Neural cell (in vitro differentiated cells): Measurements from ENCODE around the gene POLA2. TPM values are rescaled to one million over a fixed set of nuclear protein-coding genes. Genes with fewer than 3 reads are reported as not detected.

Experiments
- H2AFZ ChIP-seq: fragments of 200-600, 300-800 bp; sonication (generic), shearing (Covaris generic); 2 replicates; pipeline ENCODE4 v1.6.0; 2014; ENCODE audit warnings: low read depth, mild to moderate bottlenecking, antibody characterized with exemption, low read length, moderate library complexity
- H3F3A ChIP-seq: fragments of 200-600 bp; shearing (Covaris generic); 2 replicates; pipeline ENCODE4 v1.6.1; 2016; ENCODE audit warnings: mild to moderate bottlenecking, moderate library complexity, mixed read lengths, antibody characterized with exemption, low read length; ENCODE audit not compliant: insufficient read depth, poor library complexity, severe bottlenecking
- H3K27ac ChIP-seq: fragments of 200-600, 300-800 bp; sonication (generic), shearing (Covaris generic); 2 replicates; pipeline ENCODE4 v1.5.1; 2014; ENCODE audit warnings: mild to moderate bottlenecking, low read length, moderate library complexity
- H3K27me3 ChIP-seq: fragments of 300-800, 200-600 bp; sonication (generic), shearing (Covaris generic); 2 replicates; pipeline ENCODE4 v1.6.0; 2014; ENCODE audit warnings: mild to moderate bottlenecking, low read depth, low read length, moderate library complexity; ENCODE audit not compliant: insufficient read depth
- H3K36me3 ChIP-seq: fragments of 300-800, 200-600 bp; sonication (generic), shearing (Covaris generic); 2 replicates; pipeline ENCODE4 v1.5.1; 2014; ENCODE audit warnings: mild to moderate bottlenecking, antibody characterized with exemption, low read length, moderate library complexity; ENCODE audit not compliant: insufficient read depth
- H3K4me2 ChIP-seq: fragments of 300-800, 200-600 bp; sonication (generic), shearing (Covaris generic); 2 replicates; pipeline ENCODE4 v1.6.0; 2014; ENCODE audit warnings: mild to moderate bottlenecking, low read length
- H3K4me3 ChIP-seq: fragments of 300-800, 200-600 bp; sonication (generic), shearing (Covaris generic); 2 replicates; pipeline ENCODE4 v1.5.1; 2014; ENCODE audit warnings: mild to moderate bottlenecking, low read length, moderate library complexity
- H3K79me2 ChIP-seq: fragments of 200-600 bp; shearing (Covaris generic); replicated peaks from 2 replicates; pipeline ENCODE4 v1.6.0; 2014; ENCODE audit warnings: mild to moderate bottlenecking, low read length, moderate library complexity; ENCODE audit not compliant: insufficient read depth
- H3K9ac ChIP-seq: fragments of 300-800, 200-600 bp; sonication (generic), shearing (Covaris generic); 2 replicates; pipeline ENCODE4 v1.6.1; 2016; ENCODE audit warnings: mild to moderate bottlenecking, low read length, mixed read lengths
- H3K9me2 ChIP-seq: fragments of 200-600 bp; shearing (Covaris generic); 2 replicates; pipeline ENCODE4 v1.6.1; 2016; ENCODE audit warnings: mild to moderate bottlenecking, low read length, mixed read lengths; ENCODE audit not compliant: insufficient read depth
- H3K9me3 ChIP-seq: fragments of 200-600, 300-800 bp; sonication (generic), shearing (Covaris generic); 2 replicates; pipeline ENCODE4 v1.6.1; 2016; ENCODE audit warnings: mild to moderate bottlenecking, mixed run types, low read length, moderate library complexity, mixed read lengths
- H4K20me1 ChIP-seq: fragments of 200-600 bp; shearing (Covaris generic); 2 replicates; pipeline ENCODE4 v1.6.1; 2016; ENCODE audit warnings: mild to moderate bottlenecking, mixed run types; ENCODE audit not compliant: insufficient read depth
- EP300 ChIP-seq: fragments of 450-650 bp; conservative IDR thresholded peaks from 2 replicates; pipeline ENCODE4 v1.6.1; 2014; ENCODE audit warnings: antibody characterized with exemption, mild to moderate bottlenecking, moderate library complexity; ENCODE audit not compliant: poor library complexity, severe bottlenecking
- EZH2 ChIP-seq: fragments of 200-600, 300-800 bp; shearing (Covaris generic), sonication (generic); IDR thresholded peaks from 2 replicates; pipeline ENCODE4 v1.6.1; 2014; ENCODE audit warnings: antibody characterized with exemption, low read length, borderline replicate concordance, mild to moderate bottlenecking; ENCODE audit not compliant: insufficient read depth, poor library complexity, severe bottlenecking
- MXI1 ChIP-seq: fragments of 450-650 bp; conservative IDR thresholded peaks from 2 replicates; pipeline ENCODE4 v1.6.1; 2014; ENCODE audit warnings: antibody characterized with exemption, mild to moderate bottlenecking; ENCODE audit not compliant: poor library complexity, severe bottlenecking
- POLR2AphosphoS5 ChIP-seq: IDR thresholded peaks from 2 replicates; pipeline ENCODE4 v1.6.1; 2012
- RAD21 ChIP-seq: fragments of 450-650 bp; conservative IDR thresholded peaks from 2 replicates; pipeline ENCODE4 v1.6.1; 2014; ENCODE audit warnings: antibody characterized with exemption, mild to moderate bottlenecking, moderate library complexity
- REST ChIP-seq: IDR thresholded peaks from 2 replicates; pipeline ENCODE4 v1.6.1; 2012; ENCODE audit warnings: borderline replicate concordance
- SMC3 ChIP-seq: fragments of 450-650 bp; conservative IDR thresholded peaks from 2 replicates; pipeline ENCODE4 v1.6.1; 2014; ENCODE audit warnings: antibody characterized with exemption, mild to moderate bottlenecking, moderate library complexity; ENCODE audit not compliant: poor library complexity
- TAF1 ChIP-seq: IDR thresholded peaks from 2 replicates; pipeline ENCODE4 v1.6.1; 2012; ENCODE audit warnings: low read depth
- polyA plus RNA-seq: library from polyadenylated mRNA; depleted of rRNA; stranded (reverse); fragments of >200 nt; gene quantifications from 2 replicates; pipeline ENCODE4 v1.2.3, GENCODE V29; 2014
- TF ChIP-seq, protein P1 (sequence below): fragments of 450-650 bp; IDR thresholded peaks from 2 replicates; pipeline ENCODE4 v1.5.1; 2014; ENCODE audit warnings: antibody characterized with exemption, mild to moderate bottlenecking, moderate library complexity; ENCODE audit not compliant: poor library complexity, severe bottlenecking

The POLA2 gene
- polyA plus RNA-seq, 1 donor from 2014 or later = 4.3 TPM

GRCh38 chr11:65224930-65225278, 36.9 kb upstream of the POLA2 start:
- TF ChIP-seq RAD21 (no peak), REST (no peak), EZH2 (no peak), POLR2AphosphoS5 (no peak), TAF1 (no peak), EP300 (no peak), MXI1 (no peak), SMC3 (no peak)
- TF ChIP-seq, protein P1, sequence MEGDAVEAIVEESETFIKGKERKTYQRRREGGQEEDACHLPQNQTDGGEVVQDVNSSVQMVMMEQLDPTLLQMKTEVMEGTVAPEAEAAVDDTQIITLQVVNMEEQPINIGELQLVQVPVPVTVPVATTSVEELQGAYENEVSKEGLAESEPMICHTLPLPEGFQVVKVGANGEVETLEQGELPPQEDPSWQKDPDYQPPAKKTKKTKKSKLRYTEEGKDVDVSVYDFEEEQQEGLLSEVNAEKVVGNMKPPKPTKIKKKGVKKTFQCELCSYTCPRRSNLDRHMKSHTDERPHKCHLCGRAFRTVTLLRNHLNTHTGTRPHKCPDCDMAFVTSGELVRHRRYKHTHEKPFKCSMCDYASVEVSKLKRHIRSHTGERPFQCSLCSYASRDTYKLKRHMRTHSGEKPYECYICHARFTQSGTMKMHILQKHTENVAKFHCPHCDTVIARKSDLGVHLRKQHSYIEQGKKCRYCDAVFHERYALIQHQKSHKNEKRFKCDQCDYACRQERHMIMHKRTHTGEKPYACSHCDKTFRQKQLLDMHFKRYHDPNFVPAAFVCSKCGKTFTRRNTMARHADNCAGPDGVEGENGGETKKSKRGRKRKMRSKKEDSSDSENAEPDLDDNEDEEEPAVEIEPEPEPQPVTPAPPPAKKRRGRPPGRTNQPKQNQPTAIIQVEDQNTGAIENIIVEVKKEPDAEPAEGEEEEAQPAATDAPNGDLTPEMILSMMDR = no peak
- Histone ChIP-seq H3K9me3 (no peaks in the 10 kb centered on the region), H3K4me2 (no peak overlapping the region), H3K4me3 (no peak overlapping the region), H3K27ac (no peak overlapping the region), H3K79me2 (no peaks in the 10 kb centered on the region), H3K27me3 (peaks cover 4% of the 10 kb centered on the region), H4K20me1 (no peaks in the 10 kb centered on the region), H3K9ac (no peak overlapping the region), H3K36me3 (no peaks in the 10 kb centered on the region), H3K9me2 (no peaks in the 10 kb centered on the region), H3F3A (no peaks in the 10 kb centered on the region), H2AFZ (no peak overlapping the region)

GRCh38 chr11:65225279-65226102, 36.3 kb upstream of the POLA2 start:
- Histone ChIP-seq H4K20me1 (no peaks in the 10 kb centered on the region), H3K4me2 (no peak overlapping the region), H3K36me3 (no peaks in the 10 kb centered on the region), H2AFZ (no peak overlapping the region), H3K27me3 (peaks cover 4% of the 10 kb centered on the region), H3K4me3 (no peak overlapping the region), H3K79me2 (no peaks in the 10 kb centered on the region), H3F3A (no peaks in the 10 kb centered on the region), H3K9ac (no peak overlapping the region), H3K9me2 (no peaks in the 10 kb centered on the region), H3K9me3 (no peaks in the 10 kb centered on the region), H3K27ac (no peak overlapping the region)
- no peak for TF ChIP-seq MXI1
- TF ChIP-seq, protein P1 = peak; percentile 14
- TF ChIP-seq RAD21 = no peak
